Panc1 (cell line): Measurements from ENCODE around the gene PGPEP1. TPM values are rescaled to one million over a fixed set of nuclear protein-coding genes. Genes with fewer than 3 reads are reported as not detected.

ENCODE experiments used
- ATAC-seq: fragments of 200-7000 bp; cut with Tn5 transposase; 2 replicates; pipeline ENCODE4 v1.9.1; 2020; ENCODE audit warnings: mild to moderate bottlenecking, moderate library complexity
- BruUV-seq: library from RNA; stranded (reverse); fragments of 400-500 nt; replicated peaks from 2 replicates; lab custom pipeline; 2021; lab: Mats Ljungman, UMichigan
- CTCF ChIA-PET: fragments of 300-600 bp; sonication (Branson Sonifier 250); formaldehyde crosslinking; loops from one replicate; lab custom pipeline; 2022; ENCODE audit warnings: antibody characterized with exemption; lab: Charles Lee
- POLR2A ChIA-PET: fragments of 300-600 bp; sonication (Branson Sonifier 250); formaldehyde crosslinking; loops from one replicate; lab custom pipeline; 2022; ENCODE audit warnings: antibody characterized with exemption; lab: Charles Lee
- DNase-seq: peaks from one replicate; pipeline ENCODE4 v3.0.0-alpha.2; 2010; ENCODE audit warnings: low read depth, low spot score
- H3K27ac ChIP-seq: 2 replicates; pipeline ENCODE4 v1.5.1; 2011; ENCODE audit warnings: mild to moderate bottlenecking, low read length, inconsistent platforms
- H3K27me3 ChIP-seq: fragments of 200-500 bp; sonication (Bioruptor generic); 2 replicates; pipeline ENCODE4 v1.6.0; 2014; ENCODE audit warnings: low read length, inconsistent platforms; ENCODE audit not compliant: control insufficient read depth, insufficient read depth
- H3K36me3 ChIP-seq: fragments of 200-500 bp; sonication (Bioruptor generic); 2 replicates; pipeline ENCODE4 v1.5.1; 2014; ENCODE audit warnings: inconsistent platforms, mild to moderate bottlenecking, low read length, moderate library complexity; ENCODE audit not compliant: control insufficient read depth, insufficient read depth
- H3K4me1 ChIP-seq: 2 replicates; pipeline ENCODE4 v1.5.1; 2011; ENCODE audit warnings: inconsistent platforms, mild to moderate bottlenecking, low read length, moderate library complexity; ENCODE audit not compliant: control insufficient read depth, insufficient read depth
- H3K4me3 ChIP-seq, 2 experiments: 2 replicates each; pipeline ENCODE4 v1.5.1; 2011 to 2012; ENCODE audit warnings: low read depth in 2 of 2, low read length in 2 of 2, mild to moderate bottlenecking in 2 of 2, inconsistent platforms in 1 of 2, moderate library complexity in 1 of 2
- H3K9me3 ChIP-seq: fragments of 200-500 bp; sonication (Bioruptor generic); 2 replicates; pipeline ENCODE4 v1.5.1; 2014; ENCODE audit warnings: low read depth, mild to moderate bottlenecking, inconsistent platforms, low read length, moderate library complexity; ENCODE audit not compliant: control insufficient read depth, insufficient read depth
- CTCF ChIP-seq: fragments of 450-650 bp; IDR thresholded peaks from 2 replicates; pipeline ENCODE4 v1.5.1; 2017; ENCODE audit warnings: mild to moderate bottlenecking
- POLR2AphosphoS5 ChIP-seq: IDR thresholded peaks from 2 replicates; pipeline ENCODE4 v1.6.1; 2012; ENCODE audit warnings: mild to moderate bottlenecking, low read depth, low read length, moderate library complexity
- SIN3A ChIP-seq: IDR thresholded peaks from 2 replicates; pipeline ENCODE4 v1.6.1; 2012; ENCODE audit warnings: low read depth, mild to moderate bottlenecking, low read length, moderate library complexity, borderline replicate concordance; ENCODE audit not compliant: insufficient read depth
- TCF7L2 ChIP-seq: IDR thresholded peaks from 2 replicates; pipeline ENCODE4 v1.6.1; 2011; ENCODE audit warnings: mild to moderate bottlenecking, low read depth, low read length, inconsistent platforms
- in situ Hi-C: cut with HindIII; loops from 2 replicates; pipeline ENCODE4 v1.10.0; 2016; ENCODE audit warnings: low sequenced_read_pairs, low pct_unique_long_range_greater_than_20kb
- intact Hi-C: fragments of 100-400 bp; cut with micrococcal nuclease; formaldehyde crosslinking; loops from one replicate; pipeline ENCODE4 v1.10.0; 2022; ENCODE audit not compliant: unreplicated experiment
- total RNA-seq: library from RNA; stranded (reverse); gene quantifications from one replicate; pipeline ENCODE4 v1.2.1, GENCODE V29; 2021; ENCODE audit not compliant: unreplicated experiment
- TF ChIP-seq, protein P1 (sequence below), 2 experiments: IDR thresholded peaks; 2 replicates each; pipeline ENCODE4 v1.6.1; 2011 to 2012; ENCODE audit warnings: low read depth in 2 of 2, control low read depth in 1 of 2, low read length in 1 of 2, mild to moderate bottlenecking in 1 of 2, moderate library complexity in 1 of 2; ENCODE audit not compliant: insufficient read depth in 1 of 2

PGPEP1 gene
- total RNA-seq, 1 experiment from 2014 or later, result 36.3 TPM

DNA sequence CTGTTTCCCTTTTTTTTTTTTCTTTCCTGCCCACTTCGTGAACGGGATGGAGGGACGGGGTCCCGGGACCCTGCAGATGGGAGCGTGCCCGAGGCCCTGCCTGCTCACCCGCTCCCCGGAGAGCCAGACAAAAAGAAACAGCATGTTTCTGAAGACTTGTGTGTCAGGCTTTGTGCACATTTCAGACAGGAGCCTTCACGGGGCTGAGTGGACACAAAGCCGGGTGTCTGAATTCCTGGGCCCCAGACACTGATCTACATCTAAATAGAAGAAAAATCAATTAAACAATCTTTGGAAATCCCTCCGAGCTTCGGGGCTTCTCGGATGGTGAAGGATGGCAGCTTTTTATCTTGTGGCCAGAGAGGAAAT is 4.2 kb downstream of the PGPEP1 start:
- ATAC-seq, result no peak
- no peak overlapping the region for H3K4me3 ChIP-seq
- CTCF ChIA-PET, result no interaction called here
- H3K27me3 ChIP-seq, result no peaks in the 10 kb centered on the region
- peaks cover 9% of the 10 kb centered on the region; the same call in 1 of the 2 replicates for H3K4me1 ChIP-seq
- POLR2A ChIA-PET, result no interaction called here
- H3K27ac ChIP-seq, result no peak overlapping the region
- H3K36me3 ChIP-seq, result no peaks in the 10 kb centered on the region; the same call in 1 of the 2 replicates
- TF ChIP-seq CTCF (no peak), POLR2AphosphoS5 (no peak), TCF7L2 (no peak), SIN3A (no peak)
- TF ChIP-seq, protein P1, sequence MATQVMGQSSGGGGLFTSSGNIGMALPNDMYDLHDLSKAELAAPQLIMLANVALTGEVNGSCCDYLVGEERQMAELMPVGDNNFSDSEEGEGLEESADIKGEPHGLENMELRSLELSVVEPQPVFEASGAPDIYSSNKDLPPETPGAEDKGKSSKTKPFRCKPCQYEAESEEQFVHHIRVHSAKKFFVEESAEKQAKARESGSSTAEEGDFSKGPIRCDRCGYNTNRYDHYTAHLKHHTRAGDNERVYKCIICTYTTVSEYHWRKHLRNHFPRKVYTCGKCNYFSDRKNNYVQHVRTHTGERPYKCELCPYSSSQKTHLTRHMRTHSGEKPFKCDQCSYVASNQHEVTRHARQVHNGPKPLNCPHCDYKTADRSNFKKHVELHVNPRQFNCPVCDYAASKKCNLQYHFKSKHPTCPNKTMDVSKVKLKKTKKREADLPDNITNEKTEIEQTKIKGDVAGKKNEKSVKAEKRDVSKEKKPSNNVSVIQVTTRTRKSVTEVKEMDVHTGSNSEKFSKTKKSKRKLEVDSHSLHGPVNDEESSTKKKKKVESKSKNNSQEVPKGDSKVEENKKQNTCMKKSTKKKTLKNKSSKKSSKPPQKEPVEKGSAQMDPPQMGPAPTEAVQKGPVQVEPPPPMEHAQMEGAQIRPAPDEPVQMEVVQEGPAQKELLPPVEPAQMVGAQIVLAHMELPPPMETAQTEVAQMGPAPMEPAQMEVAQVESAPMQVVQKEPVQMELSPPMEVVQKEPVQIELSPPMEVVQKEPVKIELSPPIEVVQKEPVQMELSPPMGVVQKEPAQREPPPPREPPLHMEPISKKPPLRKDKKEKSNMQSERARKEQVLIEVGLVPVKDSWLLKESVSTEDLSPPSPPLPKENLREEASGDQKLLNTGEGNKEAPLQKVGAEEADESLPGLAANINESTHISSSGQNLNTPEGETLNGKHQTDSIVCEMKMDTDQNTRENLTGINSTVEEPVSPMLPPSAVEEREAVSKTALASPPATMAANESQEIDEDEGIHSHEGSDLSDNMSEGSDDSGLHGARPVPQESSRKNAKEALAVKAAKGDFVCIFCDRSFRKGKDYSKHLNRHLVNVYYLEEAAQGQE (IDR thresholded peaks at IDR 0.05; ENCODE audit: insufficient read depth in 1 of 2, low read depth in 2 of 2, low read length in 1 of 2), result no peak
- no peak for DNase-seq
- intact Hi-C loops, result no loop called here
- no TSS peak for BruUV-seq
- no peaks in the 10 kb centered on the region for H3K9me3 ChIP-seq
- in situ Hi-C loops, result no loop called here

- DNase-seq (no peak), ATAC-seq (no peak)
- Histone ChIP-seq H3K9me3 (no peaks in the 10 kb centered on the region), H3K27ac (no peak overlapping the region), H3K4me3 (no peak overlapping the region), H3K36me3 (no peaks in the 10 kb centered on the region; the same call in 1 of the 2 replicates), H3K4me1 (peaks cover 5% of the 10 kb centered on the region; the same call in 1 of the 2 replicates), H3K27me3 (no peaks in the 10 kb centered on the region)
- CTCF ChIA-PET, result interaction anchor here (0.7 kb wide), 1 partner anchor 36 kb away, joined by 7 read pairs; no protein-coding TSS in a partner anchor
- POLR2A ChIA-PET, result no interaction called here
- intact Hi-C loops, result no loop called here
- no TSS peak for BruUV-seq
- in situ Hi-C loops, result no loop called here
- no peak for TF ChIP-seq CTCF
- TF ChIP-seq POLR2AphosphoS5, result no peak
- TF ChIP-seq, protein P1 (IDR thresholded peaks at IDR 0.05; ENCODE audit: insufficient read depth in 1 of 2, low read depth in 2 of 2, low read length in 1 of 2), result no peak
- no peak for TF ChIP-seq SIN3A
- TF ChIP-seq TCF7L2, result no peak
Measured at GRCh38 chr19:18345296-18345695, 4.9 kb downstream of the PGPEP1 start.
